ENCODE data around the gene LETM1. TPM values are rescaled to one million over a fixed set of nuclear protein-coding genes. Genes with fewer than 3 reads are reported as not detected.

The LETM1 gene
- total RNA-seq, 2 donors from 2014 or later: 32.1 to 63.1 TPM

DNA sequence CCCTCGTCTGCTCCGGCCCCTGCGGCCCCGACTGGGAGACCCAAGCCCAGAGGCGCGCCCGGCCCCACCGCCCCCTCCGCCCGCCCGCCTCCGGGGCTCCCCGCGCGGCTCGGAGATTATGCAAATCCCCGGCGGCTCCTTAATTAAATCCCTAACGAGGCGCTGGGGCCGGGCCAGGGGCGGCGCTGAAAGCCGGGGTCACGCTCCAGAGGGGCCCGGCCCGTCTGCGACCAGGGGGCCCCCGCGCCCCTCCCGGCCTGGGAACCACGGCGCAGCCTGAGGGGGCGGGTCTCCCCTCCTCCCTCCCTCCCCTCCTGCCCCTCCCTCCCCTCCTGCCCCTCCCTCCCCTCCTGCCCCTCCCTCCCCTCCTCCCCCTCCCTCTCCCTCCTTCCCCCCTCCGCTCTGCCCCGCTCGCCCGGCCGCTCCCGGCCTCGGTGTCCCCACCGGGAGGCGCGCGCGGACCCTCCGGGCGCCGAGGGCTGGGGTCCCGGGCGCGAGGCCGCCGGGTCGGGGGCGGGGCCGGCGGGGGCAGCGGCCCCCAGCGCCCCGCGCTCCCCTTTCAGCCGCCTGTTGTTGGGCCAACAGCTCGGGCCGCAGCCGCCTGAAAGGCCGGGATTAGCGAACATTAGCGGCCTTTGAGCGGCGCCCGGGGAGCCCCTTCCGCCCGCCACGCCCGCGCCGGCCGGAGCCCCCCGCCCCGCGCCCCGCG is 88.7 kb downstream of the LETM1 start:
- DNase-seq (ENCODE audit: low spot score): no peak
- WGBS: under 1% methylated on average over 34 of the region's 84 CpGs
- Histone ChIP-seq H3K4me1 (replicated peaks) (peaks cover 2% of the 10 kb centered on the region), H3K4me3 (peak overlapping the region; percentile 24 to 32), H3K36me3 (no peaks in the 10 kb centered on the region), H3K27me3 (replicated peaks; ENCODE audit: insufficient read depth) (peaks cover 4% of the 10 kb centered on the region), H3K27ac (no peak overlapping the region), H3K9me3 (no peaks in the 10 kb centered on the region)
- TF ChIP-seq, protein P1, sequence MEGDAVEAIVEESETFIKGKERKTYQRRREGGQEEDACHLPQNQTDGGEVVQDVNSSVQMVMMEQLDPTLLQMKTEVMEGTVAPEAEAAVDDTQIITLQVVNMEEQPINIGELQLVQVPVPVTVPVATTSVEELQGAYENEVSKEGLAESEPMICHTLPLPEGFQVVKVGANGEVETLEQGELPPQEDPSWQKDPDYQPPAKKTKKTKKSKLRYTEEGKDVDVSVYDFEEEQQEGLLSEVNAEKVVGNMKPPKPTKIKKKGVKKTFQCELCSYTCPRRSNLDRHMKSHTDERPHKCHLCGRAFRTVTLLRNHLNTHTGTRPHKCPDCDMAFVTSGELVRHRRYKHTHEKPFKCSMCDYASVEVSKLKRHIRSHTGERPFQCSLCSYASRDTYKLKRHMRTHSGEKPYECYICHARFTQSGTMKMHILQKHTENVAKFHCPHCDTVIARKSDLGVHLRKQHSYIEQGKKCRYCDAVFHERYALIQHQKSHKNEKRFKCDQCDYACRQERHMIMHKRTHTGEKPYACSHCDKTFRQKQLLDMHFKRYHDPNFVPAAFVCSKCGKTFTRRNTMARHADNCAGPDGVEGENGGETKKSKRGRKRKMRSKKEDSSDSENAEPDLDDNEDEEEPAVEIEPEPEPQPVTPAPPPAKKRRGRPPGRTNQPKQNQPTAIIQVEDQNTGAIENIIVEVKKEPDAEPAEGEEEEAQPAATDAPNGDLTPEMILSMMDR (IDR thresholded peaks at IDR 0.05): no peak
- TF ChIP-seq POLR2A (IDR thresholded peaks at IDR 0.05) (no peak), POLR2AphosphoS5 (IDR thresholded peaks at IDR 0.05) (no peak)
- intact Hi-C loops (cut with DNase I): no loop called here

DNA sequence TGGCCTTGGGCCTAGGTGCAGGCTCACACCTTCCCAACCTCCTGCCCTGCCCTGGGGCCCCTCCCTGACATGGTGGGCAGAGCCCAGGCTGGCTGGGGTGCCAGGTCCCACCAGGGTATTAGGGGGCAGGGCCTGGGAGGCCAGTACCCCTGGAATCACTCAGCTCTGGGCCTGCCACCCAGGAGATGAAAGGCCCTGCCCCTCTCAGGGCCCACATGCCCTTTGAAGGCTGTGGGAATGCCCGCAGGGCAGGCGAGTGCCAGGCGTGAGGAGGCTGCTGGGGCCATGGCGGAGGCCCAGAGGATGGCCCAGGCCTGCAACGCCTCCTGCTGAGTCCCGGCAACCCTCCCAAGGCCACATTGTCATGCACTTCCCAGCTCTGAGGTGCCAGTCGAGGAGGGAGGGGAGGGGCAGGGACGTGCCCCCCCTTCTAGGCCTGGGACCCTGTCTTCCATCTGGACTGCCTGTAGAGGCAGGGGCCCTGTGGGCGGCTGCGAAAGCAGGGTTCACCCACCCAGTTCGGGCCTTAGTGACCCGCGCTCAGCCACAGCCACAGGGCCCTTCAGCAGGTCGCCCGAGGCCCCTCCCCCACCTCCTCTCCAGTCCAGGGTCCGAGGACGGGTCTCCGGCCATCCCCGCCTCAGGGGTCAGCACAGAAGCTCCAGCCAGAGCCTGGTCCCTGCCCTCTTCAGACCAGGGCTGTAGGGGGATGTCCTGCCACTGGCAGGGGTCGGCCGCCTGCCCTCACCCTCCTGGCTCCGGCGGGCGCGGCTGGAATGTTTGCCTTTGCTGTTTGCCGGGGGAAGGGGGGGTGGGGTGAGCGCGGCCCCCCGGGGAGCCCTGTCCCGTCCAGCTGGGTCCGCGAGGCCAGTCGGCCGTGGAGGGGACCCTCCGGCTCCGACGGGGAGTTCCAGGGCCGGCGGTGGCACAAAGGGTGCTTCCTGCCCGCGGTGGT is 89.6 kb downstream of the LETM1 start:
- peaks cover 4% of the 10 kb centered on the region for H3K27me3 ChIP-seq (replicated peaks; ENCODE audit: insufficient read depth)
- peak overlapping the region; percentile 24 to 32 for H3K4me3 ChIP-seq
- TF ChIP-seq, protein P1 (IDR thresholded peaks at IDR 0.05): no peak
- no peak for TF ChIP-seq POLR2A (IDR thresholded peaks at IDR 0.05)
- TF ChIP-seq POLR2AphosphoS5 (IDR thresholded peaks at IDR 0.05): no peak
- no peak for DNase-seq (ENCODE audit: low spot score)
- intact Hi-C loops (cut with DNase I): no loop called here
- no peak overlapping the region for H3K27ac ChIP-seq
- peaks cover 2% of the 10 kb centered on the region for H3K4me1 ChIP-seq (replicated peaks)
- no peaks in the 10 kb centered on the region for H3K9me3 ChIP-seq
- no peaks in the 10 kb centered on the region for H3K36me3 ChIP-seq
- WGBS: 56% methylated on average over 29 of the region's 41 CpGs

DNA sequence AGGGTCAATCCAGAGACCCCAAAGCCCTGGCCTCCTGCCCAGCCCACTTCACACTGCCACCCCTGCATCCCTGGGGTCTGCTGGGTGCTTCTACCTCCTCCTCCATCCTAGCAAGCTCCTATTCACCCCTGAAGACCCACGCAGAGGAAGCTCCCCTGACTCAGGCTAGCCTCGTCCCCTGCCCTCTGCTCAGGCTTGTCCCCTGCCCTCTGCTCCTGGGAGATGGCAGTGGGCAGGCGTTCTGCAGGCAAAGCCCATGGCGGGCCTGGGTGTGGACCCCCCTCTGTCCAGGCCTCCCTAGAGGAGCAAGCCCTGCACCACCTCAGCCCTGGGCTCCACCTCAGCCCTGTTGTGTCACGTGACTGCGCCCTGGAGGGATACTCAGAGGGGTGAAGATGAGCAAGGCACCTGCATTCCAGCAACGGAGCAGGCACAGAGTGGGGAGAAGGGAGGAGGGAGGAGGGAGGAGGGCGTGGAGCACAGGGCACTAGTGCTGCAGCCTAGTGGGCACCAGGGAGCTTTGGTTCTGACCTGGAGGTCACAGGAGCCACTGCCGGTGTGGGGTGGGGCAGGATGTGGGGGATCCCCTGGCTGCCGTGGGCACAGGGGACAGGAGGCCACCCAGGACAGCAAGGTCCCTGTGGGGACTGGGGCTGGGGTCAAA is 90.4 kb downstream of the LETM1 start:
- WGBS: 89% methylated on average over 10 of the region's 10 CpGs
- Histone ChIP-seq H3K4me3 (no peak overlapping the region), H3K36me3 (no peaks in the 10 kb centered on the region), H3K27me3 (replicated peaks; ENCODE audit: insufficient read depth) (peaks cover 3% of the 10 kb centered on the region), H3K4me1 (replicated peaks) (peaks cover 2% of the 10 kb centered on the region), H3K9me3 (no peaks in the 10 kb centered on the region), H3K27ac (no peak overlapping the region)
- DNase-seq (ENCODE audit: low spot score): no peak
- TF ChIP-seq POLR2A (IDR thresholded peaks at IDR 0.05) (no peak), POLR2AphosphoS5 (IDR thresholded peaks at IDR 0.05) (no peak)
- TF ChIP-seq, protein P1 (IDR thresholded peaks at IDR 0.05): no peak
- intact Hi-C loops (cut with DNase I): no loop called here

DNA sequence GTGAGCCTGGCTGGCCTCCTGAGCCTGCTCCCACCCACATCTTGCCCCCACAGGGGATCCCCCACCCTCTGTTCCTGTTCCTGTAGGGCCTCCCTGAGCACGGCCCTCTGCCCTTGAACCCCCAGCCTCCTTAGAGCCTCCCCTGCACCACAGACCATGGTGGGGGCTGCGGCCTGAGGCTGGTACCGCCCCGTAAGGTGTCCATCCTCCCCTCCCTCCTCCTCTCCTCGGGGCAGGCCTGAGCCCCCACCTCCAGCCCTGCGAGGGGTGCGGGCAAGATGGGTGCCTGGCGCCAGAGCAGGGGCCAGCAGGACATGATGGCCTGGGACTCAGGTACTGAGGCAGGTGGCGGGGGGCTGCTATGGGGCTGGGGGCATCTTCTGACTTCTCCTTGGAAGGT is 91.3 kb downstream of the LETM1 start:
- no peaks in the 10 kb centered on the region for H3K9me3 ChIP-seq
- DNase-seq (ENCODE audit: low spot score): no peak
- WGBS: 93% methylated on average over 9 of the region's 9 CpGs
- no peaks in the 10 kb centered on the region for H3K27me3 ChIP-seq (replicated peaks; ENCODE audit: insufficient read depth)
- no peak overlapping the region for H3K27ac ChIP-seq
- intact Hi-C loops (cut with DNase I): loop anchor here (5.0 kb wide), 1 partner anchor 43 kb away; no protein-coding TSS in a partner anchor
- H3K36me3 ChIP-seq: no peaks in the 10 kb centered on the region
- no peak for TF ChIP-seq POLR2A (IDR thresholded peaks at IDR 0.05)
- TF ChIP-seq, protein P1 (IDR thresholded peaks at IDR 0.05): no peak
- no peak for TF ChIP-seq POLR2AphosphoS5 (IDR thresholded peaks at IDR 0.05)
- peaks cover 2% of the 10 kb centered on the region for H3K4me1 ChIP-seq (replicated peaks)
- H3K4me3 ChIP-seq: no peak overlapping the region

Measured in prostate gland (tissue), 2 donors.